Stimulated activated CD4-positive, alpha-beta T cell treated with anti-CD3 and anti-CD28 coated beads, Interleukin-4, amount 100 ng/mL, for 4 hours (primary cell): Measurements from ENCODE around the gene TPCN1.

ENCODE experiments used
- DNase-seq, 2 experiments: peaks; one replicate each; pipeline ENCODE4 v3.0.0-alpha.2; 2020

Gene TPCN1

DNA sequence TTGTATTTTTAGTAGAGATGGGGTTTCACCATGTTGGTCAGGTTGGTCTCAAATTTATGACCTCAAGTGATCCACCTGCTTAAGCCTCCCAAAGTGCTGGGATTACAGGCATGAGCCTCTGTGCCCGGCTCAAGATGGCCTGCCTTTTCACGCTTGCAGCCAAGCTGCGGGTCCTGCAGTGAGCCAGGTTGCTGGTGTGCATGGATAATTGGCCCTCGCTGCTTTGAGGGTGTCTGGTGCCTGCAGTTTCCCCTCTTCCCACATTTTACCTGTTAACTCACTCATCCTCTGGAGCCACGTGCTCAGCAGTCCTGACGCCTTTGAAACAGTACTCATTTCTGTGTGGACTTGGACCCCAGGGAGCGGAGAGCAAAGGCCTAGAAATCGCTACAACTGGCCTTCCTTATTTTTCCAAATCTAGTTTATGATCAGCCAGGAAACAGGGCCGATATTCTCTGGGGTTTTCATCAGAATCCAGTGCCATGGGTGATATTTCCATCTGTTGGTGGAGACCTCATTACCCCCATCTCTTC is 42.2 kb downstream of the TPCN1 start:
- no peak for DNase-seq

DNA sequence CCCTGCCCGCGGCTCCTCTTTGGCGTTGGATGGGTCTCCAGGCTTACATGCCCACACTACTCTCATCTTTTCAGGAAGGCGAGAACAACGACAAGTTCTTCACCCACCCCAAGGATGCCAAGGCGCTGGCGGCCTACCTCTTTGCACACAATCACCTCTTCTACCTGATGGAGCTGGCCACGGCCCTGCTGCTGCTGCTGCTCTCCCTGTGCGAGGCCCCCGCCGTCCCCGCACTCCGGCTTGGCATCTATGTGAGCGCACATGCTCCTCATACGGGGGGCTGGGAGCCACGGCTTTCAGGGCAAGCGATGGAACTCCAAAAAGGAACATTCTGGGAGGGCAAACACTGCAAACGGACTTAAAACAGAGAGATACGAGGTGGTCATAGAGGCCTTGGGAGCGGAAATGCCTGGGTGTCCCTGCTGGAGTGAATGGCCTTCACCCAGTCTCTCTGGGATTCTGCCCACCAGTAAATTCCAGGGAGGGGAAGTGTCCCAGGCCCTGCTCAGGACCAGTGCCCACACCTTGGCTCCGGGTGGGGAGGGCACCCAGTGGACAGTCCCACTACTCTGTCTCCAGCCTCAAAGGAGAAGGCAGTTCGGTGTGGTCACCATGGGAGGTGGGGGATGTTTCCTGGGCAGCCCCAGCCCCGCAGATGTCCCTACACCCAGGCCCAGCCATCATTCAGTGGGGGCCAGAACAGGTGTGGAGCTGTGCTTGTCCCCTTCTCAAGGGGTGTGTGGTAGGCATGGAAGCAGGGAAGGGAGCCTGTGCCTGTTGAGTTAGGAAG is 45.0 kb downstream of the TPCN1 start:
- DNase-seq, result no peak

DNA sequence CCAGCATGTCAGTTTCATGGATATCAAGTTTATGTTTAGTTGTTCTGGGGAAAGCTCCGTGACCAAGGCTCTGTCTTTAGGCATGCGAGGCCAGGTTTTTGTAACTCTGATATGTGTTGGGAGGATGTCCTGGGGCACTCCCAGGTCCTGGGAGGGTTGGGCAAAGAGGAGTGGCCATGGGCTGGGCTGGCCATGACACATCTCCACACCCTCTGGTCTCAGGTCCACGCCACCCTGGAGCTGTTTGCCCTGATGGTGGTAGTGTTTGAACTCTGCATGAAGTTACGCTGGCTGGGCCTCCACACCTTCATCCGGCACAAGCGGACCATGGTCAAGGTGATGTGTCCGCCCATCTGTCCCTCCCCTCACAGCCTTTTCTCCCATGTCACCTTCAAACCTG is 46.4 kb downstream of the TPCN1 start:
- DNase-seq, result no peak

DNA sequence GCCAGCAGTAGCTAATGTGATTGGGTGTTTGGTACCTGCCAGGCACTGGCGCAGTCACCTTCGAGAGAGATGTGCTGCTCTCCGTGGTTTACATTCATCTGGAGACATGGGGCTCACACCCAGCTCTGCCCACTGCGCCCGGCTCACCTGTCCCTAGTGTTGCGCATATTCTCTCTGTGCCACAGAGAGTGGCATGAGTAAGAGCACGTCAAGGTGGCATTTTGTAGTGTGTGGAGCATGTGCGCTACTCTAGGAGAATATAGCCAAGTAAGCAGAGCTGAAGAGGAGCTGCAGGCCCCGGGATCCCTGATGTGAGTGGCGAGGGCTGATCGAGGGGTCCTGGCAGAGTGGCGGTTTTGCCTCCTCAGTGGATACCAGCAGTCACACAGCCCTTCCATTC is 46.9 kb downstream of the TPCN1 start:
- no peak for DNase-seq

DNA sequence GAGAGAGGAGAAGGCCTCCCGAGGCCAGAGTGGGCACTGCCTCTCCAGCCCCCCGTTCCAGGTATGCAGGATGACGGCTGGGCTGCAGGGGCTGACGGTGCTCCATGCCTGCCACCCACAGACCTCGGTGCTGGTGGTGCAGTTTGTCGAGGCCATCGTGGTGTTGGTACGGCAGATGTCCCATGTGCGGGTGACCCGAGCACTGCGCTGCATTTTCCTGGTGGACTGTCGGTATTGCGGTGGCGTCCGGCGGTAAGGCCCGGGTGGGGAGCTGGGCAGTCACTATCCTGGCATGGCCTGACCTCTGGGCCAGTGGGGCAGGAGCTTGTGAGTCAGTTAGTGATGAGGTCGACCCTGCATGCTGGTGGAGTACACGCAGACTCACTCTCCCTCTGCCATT is 47.4 kb downstream of the TPCN1 start:
- no peak for DNase-seq

DNA sequence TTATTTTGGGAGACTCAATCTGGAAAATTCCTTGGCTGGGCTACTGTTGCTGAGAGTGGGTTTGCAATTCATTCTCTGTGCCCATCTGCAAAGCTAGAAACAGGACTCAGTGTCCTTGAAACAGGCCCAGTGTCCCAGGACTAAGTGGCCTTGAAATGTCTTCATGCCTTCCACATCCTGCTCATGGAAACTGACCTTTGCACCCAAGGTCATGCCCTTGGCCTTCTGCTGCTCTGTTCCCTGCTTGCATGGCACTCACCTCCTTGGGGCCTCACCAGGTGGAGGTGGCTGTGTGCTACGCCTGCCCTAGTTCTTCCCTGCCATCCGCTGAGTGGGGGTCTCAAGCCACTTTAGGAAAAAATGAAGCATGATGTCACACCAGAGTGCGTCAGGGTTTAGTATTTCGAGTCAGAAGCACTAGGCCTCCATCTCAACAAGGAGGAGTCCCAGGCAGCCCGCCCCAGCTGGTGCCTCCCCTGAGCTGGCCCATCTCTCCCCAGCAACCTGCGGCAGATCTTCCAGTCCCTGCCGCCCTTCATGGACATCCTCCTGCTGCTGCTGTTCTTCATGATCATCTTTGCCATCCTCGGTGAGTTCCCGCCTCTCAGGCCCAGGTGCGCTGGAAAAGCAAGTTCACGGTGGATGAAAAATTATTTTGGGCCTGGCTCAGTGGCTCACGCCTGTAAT is 48.1 kb downstream of the TPCN1 start:
- no peak for DNase-seq

DNA sequence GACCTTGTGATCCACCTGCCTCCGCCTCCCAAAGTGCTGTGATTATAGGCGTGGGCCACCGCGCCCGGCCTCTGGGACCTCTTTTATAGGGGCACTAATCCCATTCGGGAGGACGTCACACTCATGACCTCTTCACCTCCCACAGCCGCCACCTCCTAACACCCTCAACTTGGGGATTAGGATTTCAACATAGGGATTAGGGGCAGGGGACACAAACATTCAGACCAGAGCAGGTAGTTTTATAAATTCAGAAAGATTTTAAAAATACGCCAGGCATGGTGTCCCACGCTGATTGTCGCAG is 49.4 kb downstream of the TPCN1 start:
- DNase-seq, result no peak

DNA sequence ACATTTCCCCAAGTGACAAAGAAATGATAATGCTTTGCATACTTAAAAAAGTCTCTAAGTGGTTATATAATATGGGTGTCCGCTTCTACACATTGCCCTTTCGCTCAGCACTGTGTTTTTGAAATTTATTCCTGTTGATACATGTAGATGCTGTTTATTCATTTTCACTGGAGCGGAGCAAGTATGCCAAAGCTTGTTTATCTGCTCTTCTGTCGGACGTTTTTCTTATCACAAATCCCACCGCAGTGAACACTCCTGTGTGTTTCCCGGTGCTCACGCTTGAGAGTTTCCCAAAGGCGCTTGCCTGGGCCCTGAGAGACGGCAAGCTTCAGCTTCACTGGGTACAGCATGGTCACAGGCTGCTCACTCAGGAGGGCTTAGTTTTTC is 50.2 kb downstream of the TPCN1 start:
- DNase-seq, result no peak

DNA sequence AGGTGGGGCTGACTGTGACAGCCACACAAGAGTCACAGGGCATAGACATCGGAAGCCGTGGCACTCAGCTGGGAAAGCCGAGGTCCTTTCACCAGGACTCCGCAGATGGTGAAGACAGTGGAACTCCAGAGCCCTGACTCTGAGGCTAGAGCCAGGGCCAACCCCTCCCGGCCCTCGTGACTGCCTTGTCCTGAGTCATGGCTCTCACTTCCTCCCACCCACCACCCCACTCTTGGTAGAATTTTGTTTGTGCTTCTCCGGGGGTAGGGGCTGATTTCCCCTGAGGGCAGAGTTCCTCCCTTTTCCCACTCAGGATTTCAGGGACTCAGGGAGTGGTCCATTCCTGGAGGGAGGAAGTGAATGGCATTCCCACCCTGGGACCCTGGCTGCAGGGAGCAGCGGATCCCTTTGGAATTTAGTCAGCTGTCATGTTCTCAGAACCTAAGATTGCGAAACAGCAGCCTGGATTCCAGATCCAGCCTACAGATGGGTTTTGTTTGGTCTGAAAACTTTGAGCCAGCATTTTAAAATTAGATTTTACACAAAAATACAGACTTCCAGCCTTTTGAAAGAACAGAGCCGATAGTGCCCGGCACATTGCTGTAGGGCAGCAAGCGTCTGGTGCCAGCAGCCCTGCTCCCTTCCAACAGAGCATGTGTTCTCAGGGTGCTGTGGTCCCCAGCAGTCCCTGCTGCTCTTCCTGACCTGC is 50.7 kb downstream of the TPCN1 start:
- no peak for DNase-seq

DNA sequence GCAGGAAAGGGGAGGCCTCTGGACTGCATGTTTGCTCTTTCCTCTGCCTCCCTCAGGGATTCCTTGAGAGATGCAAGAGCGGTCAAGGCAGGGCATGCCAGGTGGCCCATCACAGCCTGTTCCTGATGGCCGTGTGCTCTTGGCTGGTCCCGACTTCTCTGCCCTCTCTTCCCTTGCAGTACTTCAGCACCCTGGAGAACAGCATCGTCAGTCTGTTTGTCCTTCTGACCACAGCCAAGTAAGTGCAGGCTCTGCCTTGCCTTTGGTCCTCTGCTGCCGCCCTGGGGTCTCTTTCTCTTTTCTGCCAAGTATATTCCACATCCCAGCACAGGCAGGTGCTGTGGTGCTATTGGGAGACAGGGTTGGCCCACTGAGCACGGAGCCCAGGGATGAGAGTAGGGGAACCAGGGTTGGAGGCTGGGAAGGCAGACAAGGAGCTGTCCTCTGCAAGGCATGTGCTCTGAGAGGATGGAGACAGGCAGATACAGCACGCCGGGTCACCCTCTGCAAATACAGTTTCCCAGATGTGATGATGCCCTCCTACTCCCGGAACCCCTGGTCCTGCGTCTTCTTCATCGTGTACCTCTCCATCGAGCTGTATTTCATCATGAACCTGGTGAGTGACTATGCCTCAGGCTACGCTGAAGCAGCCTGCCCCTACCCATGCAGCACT is 51.9 kb downstream of the TPCN1 start:
- DNase-seq, result no peak

DNA sequence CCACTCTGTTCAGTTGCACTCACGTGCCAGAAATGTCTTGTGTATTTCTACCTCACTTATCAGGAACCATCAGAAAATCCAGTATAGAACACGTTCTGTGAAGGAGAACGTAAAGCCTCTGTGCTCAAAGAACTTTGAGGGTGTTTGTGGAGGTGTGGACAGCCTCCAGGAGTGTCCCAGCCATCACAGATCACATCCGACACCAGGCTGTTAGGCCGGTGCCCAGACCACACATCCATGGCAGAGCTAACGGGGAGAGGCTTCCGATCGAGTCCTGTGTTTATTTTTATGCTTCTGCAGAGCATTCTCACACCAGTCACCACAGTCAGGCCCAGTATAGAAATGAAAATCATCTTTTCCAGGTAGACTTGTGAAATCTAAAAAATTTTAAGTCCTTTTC is 53.6 kb downstream of the TPCN1 start:
- DNase-seq, result no peak

DNA sequence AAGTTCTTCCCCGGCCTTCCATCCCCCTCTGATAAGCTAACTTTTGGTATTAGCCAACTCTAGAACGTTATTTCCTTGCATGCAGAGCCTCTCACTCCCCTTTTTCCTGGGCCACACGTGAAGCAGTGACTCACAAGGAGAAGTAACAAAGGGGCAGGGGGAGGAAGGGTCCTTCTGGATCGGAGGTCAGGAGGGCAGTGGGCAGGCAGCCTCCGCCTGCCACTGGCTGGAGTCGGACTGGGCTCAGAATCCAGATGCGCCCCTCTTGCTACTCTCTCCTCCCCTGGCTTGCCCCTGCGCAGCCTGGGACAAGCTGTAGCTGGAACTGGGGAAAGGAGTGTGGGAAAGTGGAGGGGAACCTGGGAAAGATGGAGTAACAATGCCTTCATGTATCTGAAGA is 55.0 kb downstream of the TPCN1 start:
- DNase-seq, result no peak

DNA sequence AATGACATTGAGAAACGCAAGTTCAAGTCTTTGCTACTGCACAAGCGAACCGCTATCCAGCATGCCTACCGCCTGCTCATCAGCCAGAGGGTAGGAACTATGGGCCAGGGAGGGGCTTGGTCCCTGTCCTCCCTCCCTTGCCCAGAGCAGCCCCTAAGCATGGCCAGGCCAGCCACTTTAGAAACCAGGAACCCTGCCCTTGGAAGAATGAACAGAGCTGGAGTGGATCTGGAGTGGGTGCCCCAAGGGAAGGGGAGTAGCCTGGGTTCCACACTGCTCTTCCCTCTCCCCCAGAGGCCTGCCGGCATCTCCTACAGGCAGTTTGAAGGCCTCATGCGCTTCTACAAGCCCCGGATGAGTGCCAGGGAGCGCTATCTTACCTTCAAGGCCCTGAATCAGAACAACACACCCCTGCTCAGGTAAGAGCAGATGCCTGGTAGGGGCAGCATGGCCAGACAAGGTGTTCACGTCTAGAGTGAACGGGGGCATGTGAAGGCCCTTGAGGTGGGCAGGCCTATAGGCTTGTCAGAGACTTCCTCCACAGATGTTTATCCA is 55.8 kb downstream of the TPCN1 start:
- no peak for DNase-seq

DNA sequence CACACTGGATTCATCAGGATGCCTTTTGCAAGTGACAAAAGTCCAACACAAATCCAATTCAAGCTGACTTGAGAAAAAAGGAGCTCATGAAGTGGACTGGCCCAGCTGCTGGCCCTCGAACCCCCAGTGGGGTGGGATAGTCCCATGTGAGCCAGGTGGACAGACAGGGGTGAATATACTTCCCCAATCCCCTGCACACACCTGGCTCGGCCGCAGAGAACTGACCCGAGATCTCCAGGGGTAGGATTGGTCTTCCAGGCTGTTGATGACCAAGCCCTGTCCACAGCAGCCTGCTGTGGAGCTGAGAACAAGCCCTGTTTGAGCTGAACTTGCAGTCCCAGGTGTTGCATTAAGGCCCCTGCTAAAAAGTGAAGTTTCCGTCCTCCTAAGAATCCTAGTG is 56.2 kb downstream of the TPCN1 start:
- DNase-seq, result no peak

DNA sequence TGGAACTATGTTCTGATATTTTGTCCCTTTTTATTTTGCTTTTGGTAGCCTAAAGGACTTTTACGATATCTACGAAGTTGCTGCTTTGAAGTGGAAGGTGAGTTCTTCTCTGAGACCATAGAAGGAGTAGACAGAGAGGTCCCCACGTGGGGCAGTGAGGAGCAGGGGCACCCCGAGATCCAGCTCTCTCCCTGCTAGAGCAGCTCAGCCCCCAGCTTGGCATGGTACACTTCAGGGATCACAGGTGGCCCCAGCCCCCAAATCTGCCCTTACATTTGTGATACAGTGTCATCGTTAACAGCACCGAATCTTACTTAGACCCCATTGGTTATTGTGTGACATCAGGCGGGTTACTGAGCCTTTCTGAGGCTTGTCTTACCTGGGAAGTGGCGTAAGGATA is 56.9 kb downstream of the TPCN1 start:
- DNase-seq, result no peak

DNA sequence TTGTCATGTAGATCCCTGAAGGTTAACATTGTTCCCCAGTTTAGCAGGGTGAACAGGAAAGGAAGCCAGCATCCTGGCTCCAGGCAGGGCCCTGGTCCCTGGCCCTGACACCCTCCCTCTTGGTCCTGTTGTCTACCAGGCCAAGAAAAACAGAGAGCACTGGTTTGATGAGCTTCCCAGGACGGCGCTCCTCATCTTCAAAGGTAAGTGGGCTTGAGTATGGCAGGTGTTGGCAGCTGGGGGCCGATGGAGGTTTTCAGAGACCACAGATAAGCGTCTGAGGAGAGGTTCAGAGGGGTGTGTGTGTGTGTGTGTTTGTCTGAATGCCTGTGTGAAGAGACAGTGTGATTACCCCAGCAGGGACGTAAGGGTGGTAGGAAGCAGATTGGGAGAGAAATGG is 57.4 kb downstream of the TPCN1 start:
- no peak for DNase-seq

DNA sequence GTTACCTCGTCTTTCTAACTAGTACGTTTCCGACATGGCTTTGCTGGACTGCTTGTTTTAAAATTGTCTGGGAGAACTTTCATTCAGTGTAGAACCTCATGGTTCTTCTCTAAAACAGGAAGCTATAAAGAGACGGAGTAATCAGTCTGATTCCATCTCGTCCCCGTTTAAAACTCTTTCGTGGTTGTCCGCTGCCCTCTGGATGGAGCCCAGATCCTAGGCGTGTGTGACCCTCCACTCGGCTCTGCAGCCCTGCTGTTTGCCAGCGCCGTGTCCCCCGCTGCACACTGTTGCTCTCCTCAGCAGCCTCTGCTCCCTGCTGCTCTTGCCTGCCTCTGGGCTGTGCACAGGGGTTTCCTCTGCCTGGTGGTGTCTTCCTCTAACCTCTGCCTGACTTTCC is 63.5 kb downstream of the TPCN1 start:
- no peak for DNase-seq

DNA sequence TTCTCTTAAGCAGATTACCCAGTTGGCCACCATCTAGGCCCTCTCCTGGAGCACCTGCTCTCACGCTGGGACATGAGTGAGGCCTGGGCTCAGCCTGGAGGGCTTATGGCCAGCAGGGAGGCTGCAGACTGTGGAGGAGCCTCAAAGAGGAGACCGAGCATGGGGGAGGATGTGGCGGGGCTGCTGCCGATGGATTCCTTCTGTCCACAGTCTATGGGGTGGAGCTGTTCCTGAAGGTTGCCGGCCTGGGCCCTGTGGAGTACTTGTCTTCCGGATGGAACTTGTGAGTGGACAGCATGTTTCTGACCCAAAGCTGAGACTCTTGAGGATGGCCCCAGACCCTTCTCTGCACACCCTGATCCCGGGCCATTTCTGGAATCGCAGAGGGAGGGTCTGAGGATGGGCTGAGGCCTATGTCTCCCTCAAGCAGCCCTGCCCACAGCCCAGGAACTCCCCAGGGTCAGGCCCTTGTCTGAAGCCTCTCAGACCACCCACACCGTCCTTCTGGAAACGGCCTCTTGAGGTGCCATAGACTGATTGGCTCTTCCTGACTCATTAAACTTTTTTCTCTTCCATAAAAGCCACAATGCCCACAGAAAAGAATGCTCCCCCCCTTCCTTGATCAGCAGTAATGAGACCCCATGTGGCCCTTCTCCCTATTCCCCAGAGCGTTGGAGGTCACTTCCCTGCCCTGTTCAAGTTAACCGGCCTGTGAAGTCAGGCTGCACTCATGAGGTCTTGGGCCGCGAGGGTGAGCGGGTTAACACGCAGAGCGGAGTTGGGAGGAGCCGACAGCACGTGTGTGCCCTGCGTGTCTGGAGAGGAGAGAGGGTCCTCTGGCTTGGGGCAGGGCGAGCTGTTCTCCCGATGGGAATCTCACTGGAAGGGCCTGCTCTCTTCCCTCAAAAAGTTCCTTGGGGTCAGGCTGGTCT is 64.7 kb downstream of the TPCN1 start:
- DNase-seq, result no peak

DNA sequence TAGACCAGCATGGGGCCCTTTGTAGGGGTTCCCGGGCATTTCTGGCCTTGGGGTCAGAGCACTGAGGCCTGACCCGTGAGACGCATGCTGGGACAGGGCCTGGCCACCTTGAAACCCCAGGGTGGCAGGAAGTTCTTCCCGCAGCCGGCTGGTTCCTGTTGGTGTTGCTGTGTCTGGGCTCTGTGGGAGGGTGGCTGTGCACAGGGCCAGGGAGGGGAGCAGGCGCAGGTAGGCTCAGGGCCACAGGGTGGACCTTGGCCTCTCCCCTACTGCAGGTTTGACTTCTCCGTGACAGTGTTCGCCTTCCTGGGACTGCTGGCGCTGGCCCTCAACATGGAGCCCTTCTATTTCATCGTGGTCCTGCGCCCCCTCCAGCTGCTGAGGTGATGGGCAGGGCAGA is 65.4 kb downstream of the TPCN1 start:
- DNase-seq, result no peak

DNA sequence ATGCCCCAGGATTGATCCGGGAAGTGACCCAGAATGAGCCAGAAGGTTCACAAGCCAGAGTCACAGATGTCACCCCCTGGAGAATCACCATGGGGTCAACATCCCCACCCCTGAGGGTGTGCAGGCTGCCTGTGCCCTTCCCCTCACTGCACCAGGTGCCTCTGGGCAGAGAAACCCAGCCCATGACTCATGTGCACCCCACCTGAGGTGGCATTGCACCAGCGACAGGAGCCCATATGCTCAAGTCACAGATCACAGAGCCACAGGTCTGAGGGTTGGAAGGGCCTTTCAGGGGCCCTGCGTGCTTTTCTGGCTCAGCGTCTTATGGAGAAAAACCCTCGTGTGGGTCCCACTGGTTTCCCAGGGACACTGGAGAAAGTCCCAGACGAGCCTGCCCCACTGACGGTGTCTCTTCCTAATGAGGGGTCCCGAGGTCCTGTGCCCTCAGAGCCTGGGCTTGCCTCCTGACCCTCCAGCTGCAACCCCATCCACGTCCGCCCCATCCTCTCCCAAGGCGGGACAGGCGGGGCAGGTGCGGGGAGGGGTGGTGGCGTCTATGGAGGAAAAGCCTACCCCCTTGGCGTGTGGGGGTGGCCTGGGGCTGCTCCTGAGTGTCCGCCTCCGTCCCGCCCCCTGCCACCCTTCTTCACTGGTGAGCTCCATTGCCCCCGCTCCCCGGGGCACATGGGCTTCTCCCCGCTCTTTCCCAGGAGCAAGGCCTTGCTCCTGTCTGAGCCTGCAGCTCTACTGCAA is 66.1 kb downstream of the TPCN1 start:
- DNase-seq, result no peak

DNA sequence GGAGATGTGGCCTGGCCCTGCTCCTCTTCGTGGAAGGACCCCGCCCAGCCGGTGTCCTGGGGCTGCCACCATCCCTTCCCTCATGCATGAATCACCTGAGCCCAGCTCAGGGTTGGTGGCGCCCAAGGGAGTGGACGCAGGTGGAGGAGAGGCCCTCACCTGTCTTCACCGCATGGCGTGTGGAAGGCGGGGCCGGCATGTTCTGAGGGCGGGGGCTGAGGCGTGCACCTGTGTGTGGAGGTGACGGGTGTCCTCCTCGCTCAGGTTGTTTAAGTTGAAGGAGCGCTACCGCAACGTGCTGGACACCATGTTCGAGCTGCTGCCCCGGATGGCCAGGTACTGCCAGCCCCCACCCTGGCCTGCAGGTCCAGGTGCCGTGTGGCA is 66.6 kb downstream of the TPCN1 start:
- DNase-seq, result no peak
